ENCODE measurements around the gene PTPRK. TPM values are rescaled to one million over a fixed set of nuclear protein-coding genes. Genes with fewer than 3 reads are reported as not detected.

Gene PTPRK
- total RNA-seq, 1 experiment from 2014 or later, result 34.2 TPM

DNA sequence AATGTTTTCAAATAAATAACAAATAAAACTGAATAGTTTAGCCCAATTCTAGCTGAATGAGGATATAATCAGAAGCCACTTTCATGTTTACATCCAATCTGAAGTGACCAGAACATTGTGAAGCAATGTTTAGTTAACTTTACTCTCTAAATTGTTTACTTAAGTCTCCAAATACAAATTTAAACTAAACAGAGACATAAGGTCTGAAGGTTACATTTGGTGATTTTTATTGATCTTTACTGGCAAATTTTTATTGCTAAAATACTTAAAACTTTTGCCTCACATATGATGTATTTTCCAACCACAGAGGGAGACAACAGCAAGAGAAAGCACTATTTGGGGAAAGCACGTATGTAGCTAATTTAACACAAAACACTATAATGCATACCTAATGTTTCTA lies 512.7 kb downstream of the PTPRK start:
- intact Hi-C loops (cut with micrococcal nuclease), result no loop called here
- Histone ChIP-seq H3K9me3 (ENCODE audit: control insufficient read depth in 1 of 2, insufficient read depth in 1 of 2, low read depth in 1 of 2, low read length in 2 of 2) (no peaks in the 10 kb centered on the region), H3K79me2 (ENCODE audit: insufficient read depth, low read length) (no peaks in the 10 kb centered on the region), H3K9me2 (ENCODE audit: insufficient read depth) (no peaks in the 10 kb centered on the region), H3K36me3 (ENCODE audit: control insufficient read depth in 1 of 2, insufficient read depth in 2 of 2, low read length in 2 of 2) (no peaks in the 10 kb centered on the region), H3K27ac (ENCODE audit: low read depth, low read length) (no peak overlapping the region), H3K9ac (ENCODE audit: low read length) (no peak overlapping the region), H4K20me1 (ENCODE audit: insufficient read depth) (no peaks in the 10 kb centered on the region), H3K4me2 (ENCODE audit: low read length) (no peak overlapping the region), H3K4me3 (replicated peaks in 1 of 2; ENCODE audit: low read depth in 1 of 2, low read length in 2 of 2) (no peak overlapping the region), H3K4me1 (ENCODE audit: control insufficient read depth in 1 of 2, insufficient read depth in 2 of 2, low read length in 2 of 2) (no peaks in the 10 kb centered on the region), H2AFZ (ENCODE audit: low read depth, low read length, poor library complexity, severe bottlenecking) (no peak overlapping the region), H3K27me3 (ENCODE audit: insufficient read depth, low read length) (no peaks in the 10 kb centered on the region)
- CTCF ChIA-PET, result no interaction called here
- ATAC-seq (no peak), DNase-seq (ENCODE audit: low read depth, low spot score) (no peak)
- POLR2A ChIA-PET, result no interaction called here
- RAD21 ChIA-PET (ENCODE audit: low non-redundant PET in 1 of 2, low total read pairs in 2 of 2, uncharacterized antibody in 2 of 2, unreplicated experiment in 2 of 2), result no interaction called here
- BruUV-seq (replicated peaks), result no TSS peak
- TF ChIP-seq CEBPB (IDR thresholded peaks at IDR 0.05; ENCODE audit: low read depth), result no peak

DNA sequence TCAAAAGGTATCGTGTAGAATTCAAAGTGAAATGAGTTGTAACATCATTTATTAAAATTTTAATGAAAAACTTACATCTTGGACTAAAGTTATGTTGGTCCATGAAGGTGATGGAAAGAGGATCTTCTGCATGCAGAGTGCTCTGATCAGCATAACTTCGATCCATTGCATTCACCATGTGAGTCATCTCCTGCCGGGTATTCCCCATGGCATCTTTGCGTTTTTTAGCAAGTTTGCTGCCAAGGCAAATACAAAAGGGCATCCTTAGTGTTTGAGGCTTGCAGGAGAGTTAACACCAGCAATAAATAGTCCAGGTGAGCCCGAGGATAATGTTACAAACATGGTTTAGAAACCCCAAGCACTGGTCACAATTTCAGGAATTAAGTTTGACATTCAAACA lies 515.4 kb downstream of the PTPRK start:
- H3K27ac ChIP-seq (ENCODE audit: low read depth, low read length), result no peak overlapping the region
- H3K4me3 ChIP-seq (replicated peaks in 1 of 2; ENCODE audit: low read depth in 1 of 2, low read length in 2 of 2), result no peak overlapping the region
- TF ChIP-seq EGR1 (IDR thresholded peaks at IDR 0.05; ENCODE audit: low read depth) (no peak), SIN3A (IDR thresholded peaks at IDR 0.05; ENCODE audit: low read depth) (no peak), YY1 (IDR thresholded peaks at IDR 0.05; ENCODE audit: extremely low read depth, insufficient replicate concordance, low read depth, low read length) (no peak), POLR2A (IDR thresholded peaks at IDR 0.05; ENCODE audit: borderline replicate concordance, extremely low read depth, insufficient read depth, insufficient read length) (no peak), TCF7L2 (IDR thresholded peaks at IDR 0.05; ENCODE audit: borderline replicate concordance, extremely low read depth, insufficient read depth, insufficient read length) (no peak)
- TF ChIP-seq, protein P1, sequence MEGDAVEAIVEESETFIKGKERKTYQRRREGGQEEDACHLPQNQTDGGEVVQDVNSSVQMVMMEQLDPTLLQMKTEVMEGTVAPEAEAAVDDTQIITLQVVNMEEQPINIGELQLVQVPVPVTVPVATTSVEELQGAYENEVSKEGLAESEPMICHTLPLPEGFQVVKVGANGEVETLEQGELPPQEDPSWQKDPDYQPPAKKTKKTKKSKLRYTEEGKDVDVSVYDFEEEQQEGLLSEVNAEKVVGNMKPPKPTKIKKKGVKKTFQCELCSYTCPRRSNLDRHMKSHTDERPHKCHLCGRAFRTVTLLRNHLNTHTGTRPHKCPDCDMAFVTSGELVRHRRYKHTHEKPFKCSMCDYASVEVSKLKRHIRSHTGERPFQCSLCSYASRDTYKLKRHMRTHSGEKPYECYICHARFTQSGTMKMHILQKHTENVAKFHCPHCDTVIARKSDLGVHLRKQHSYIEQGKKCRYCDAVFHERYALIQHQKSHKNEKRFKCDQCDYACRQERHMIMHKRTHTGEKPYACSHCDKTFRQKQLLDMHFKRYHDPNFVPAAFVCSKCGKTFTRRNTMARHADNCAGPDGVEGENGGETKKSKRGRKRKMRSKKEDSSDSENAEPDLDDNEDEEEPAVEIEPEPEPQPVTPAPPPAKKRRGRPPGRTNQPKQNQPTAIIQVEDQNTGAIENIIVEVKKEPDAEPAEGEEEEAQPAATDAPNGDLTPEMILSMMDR (IDR thresholded peaks at IDR 0.05 in 2 of 3, conservative IDR thresholded peaks at IDR 0.05 in 1 of 3; ENCODE audit: borderline replicate concordance in 1 of 3, insufficient read depth in 1 of 3, low read depth in 2 of 3, low read length in 2 of 3), result no peak
- RAD21 ChIA-PET (ENCODE audit: low non-redundant PET in 1 of 2, low total read pairs in 2 of 2, uncharacterized antibody in 2 of 2, unreplicated experiment in 2 of 2), result no interaction called here
- CTCF ChIA-PET, result no interaction called here
- BruUV-seq (replicated peaks), result no TSS peak
- H3K79me2 ChIP-seq (ENCODE audit: insufficient read depth, low read length), result no peaks in the 10 kb centered on the region
- H4K20me1 ChIP-seq (ENCODE audit: insufficient read depth), result no peaks in the 10 kb centered on the region
- H2AFZ ChIP-seq (ENCODE audit: low read depth, low read length, poor library complexity, severe bottlenecking), result no peak overlapping the region
- no peaks in the 10 kb centered on the region for H3K4me1 ChIP-seq (ENCODE audit: control insufficient read depth in 1 of 2, insufficient read depth in 2 of 2, low read length in 2 of 2)
- DNase-seq (ENCODE audit: low read depth, low spot score) (no peak), ATAC-seq (no peak)
- H3K4me2 ChIP-seq (ENCODE audit: low read length), result no peak overlapping the region
- H3K9me3 ChIP-seq (ENCODE audit: control insufficient read depth in 1 of 2, insufficient read depth in 1 of 2, low read depth in 1 of 2, low read length in 2 of 2), result no peaks in the 10 kb centered on the region
- no peaks in the 10 kb centered on the region for H3K9me2 ChIP-seq (ENCODE audit: insufficient read depth)
- no peaks in the 10 kb centered on the region for H3K36me3 ChIP-seq (ENCODE audit: control insufficient read depth in 1 of 2, insufficient read depth in 2 of 2, low read length in 2 of 2)
- no peaks in the 10 kb centered on the region for H3K27me3 ChIP-seq (ENCODE audit: insufficient read depth, low read length)
- POLR2A ChIA-PET, result no interaction called here
- H3K9ac ChIP-seq (ENCODE audit: low read length), result no peak overlapping the region
- intact Hi-C loops (cut with micrococcal nuclease), result no loop called here
